ENCODE results near the gene SYT6. TPM values are rescaled to one million over a fixed set of nuclear protein-coding genes. Genes with fewer than 3 reads are reported as not detected.

The SYT6 gene
- polyA plus RNA-seq, 3 donors: 0.01 TPM; not detected in 2

DNA sequence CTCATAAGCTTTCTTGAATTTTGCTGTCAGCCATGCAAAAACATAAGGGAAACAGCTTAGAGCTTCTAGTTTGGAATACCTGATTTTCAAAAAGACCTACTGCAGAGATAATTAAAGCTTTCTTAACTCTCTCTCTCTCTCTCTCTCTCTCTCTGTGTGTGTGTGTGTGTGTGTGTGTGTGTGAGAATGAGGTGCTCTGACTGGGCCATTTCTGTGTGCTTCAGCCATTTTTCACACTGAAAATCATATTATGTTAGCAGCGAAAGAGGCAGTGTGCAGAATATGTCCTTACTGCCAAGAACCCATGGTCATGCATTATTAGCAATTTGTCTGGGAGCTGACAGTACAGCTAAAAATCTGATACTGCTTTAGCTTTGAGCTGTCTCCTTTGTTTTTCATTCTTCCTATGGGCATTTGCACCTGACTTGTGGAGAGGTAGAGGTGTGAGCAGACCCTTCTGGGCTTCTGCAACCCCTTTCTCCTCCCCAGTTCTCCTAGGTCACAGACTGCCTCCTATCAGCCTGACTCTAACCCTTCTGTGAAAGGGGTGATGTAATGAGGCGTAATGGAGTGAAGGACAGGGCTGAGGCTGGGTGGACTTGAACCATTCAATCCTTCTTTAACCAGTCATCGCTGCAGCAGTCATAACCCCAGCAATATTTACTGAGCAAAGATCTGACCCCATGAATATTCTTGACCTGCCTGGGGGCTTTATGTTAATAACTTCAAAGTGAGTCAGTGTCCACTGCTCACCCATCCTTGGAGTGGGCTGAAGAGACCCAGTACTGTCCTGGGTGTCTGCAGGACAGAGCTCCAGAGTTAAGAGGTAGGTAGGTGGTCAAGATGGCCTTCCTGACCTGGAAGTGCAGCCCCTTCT, 61.2 kb downstream of the SYT6 start:
- Histone ChIP-seq H4K20me1 (ENCODE audit: insufficient read depth, low read length) (no peaks in the 10 kb centered on the region), H2AFZ (ENCODE audit: insufficient read depth, low read depth, low read length, poor library complexity, severe bottlenecking) (no peak overlapping the region), H3K27me3 (ENCODE audit: control insufficient read depth in 2 of 2, insufficient read depth in 2 of 2, low read length in 2 of 2) (no peaks in the 10 kb centered on the region), H3K79me2 (ENCODE audit: insufficient read depth, low read length) (no peaks in the 10 kb centered on the region), H3K9me3 (replicated peaks in 1 of 2; ENCODE audit: control insufficient read depth in 1 of 2, insufficient read depth in 1 of 2, low read length in 2 of 2) (no peaks in the 10 kb centered on the region), H3K36me3 (replicated peaks in 1 of 2; ENCODE audit: control insufficient read depth in 1 of 2, insufficient read depth in 2 of 2, low read length in 2 of 2) (no peaks in the 10 kb centered on the region), H3K4me2 (replicated peaks; ENCODE audit: extremely low read depth, low read length, poor library complexity, severe bottlenecking) (no peak overlapping the region), H3K9ac (ENCODE audit: insufficient read depth, low read length, poor library complexity, severe bottlenecking) (no peak overlapping the region), H3K27ac (ENCODE audit: low read depth in 1 of 2, low read length in 2 of 2) (no peak overlapping the region), H3K4me1 (ENCODE audit: control insufficient read depth in 1 of 2, insufficient read depth in 2 of 2, low read length in 2 of 2) (peaks cover 36 to 38% of the 10 kb centered on the region in 2 donors), H3K4me3 (replicated peaks in 1 of 3; ENCODE audit: low read depth in 2 of 3, low read length in 3 of 3) (no peak overlapping the region)
- Mint-ChIP-seq H3K4me1 (peaks cover 39% of the 10 kb centered on the region), H3K9me3 (peaks cover 0 to 3% (median 0%) of the 10 kb centered on the region in 7 donors), H3K27ac (no peak overlapping the region), H3K27me3 (ENCODE audit: low read depth in 3 of 3) (peaks cover 4 to 7% (median 5%) of the 10 kb centered on the region in 3 donors), H3K36me3 (no peaks in the 10 kb centered on the region), H3K4me3 (no peak overlapping the region)
- intact Hi-C loops (cut with micrococcal nuclease): no loop called here
- no peak for DNase-seq
- TF ChIP-seq, protein P1, sequence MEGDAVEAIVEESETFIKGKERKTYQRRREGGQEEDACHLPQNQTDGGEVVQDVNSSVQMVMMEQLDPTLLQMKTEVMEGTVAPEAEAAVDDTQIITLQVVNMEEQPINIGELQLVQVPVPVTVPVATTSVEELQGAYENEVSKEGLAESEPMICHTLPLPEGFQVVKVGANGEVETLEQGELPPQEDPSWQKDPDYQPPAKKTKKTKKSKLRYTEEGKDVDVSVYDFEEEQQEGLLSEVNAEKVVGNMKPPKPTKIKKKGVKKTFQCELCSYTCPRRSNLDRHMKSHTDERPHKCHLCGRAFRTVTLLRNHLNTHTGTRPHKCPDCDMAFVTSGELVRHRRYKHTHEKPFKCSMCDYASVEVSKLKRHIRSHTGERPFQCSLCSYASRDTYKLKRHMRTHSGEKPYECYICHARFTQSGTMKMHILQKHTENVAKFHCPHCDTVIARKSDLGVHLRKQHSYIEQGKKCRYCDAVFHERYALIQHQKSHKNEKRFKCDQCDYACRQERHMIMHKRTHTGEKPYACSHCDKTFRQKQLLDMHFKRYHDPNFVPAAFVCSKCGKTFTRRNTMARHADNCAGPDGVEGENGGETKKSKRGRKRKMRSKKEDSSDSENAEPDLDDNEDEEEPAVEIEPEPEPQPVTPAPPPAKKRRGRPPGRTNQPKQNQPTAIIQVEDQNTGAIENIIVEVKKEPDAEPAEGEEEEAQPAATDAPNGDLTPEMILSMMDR (IDR thresholded peaks at IDR 0.05): no peak
- WGBS (ENCODE audit: insufficient coverage): 100% methylated on average over 1 of the region's 3 CpGs

DNA sequence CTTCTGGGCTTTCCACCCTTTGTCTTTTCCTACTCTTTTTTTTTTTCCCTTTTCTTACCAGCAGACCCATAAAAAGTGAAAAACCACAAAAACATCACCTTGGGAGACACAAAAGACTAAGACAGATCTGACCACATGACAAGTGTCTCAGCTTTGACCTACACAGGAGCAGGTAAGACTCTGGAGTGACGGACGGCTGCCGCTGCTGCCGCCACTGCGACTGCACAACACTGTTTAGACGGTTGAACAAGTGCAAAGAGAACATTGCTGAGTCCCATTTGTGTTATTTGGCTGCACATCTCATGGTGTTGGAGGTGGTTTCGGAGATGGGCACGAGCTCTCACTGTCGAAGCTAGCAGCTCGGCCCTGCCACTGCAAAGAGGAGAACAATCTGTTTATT, 62.0 kb downstream of the SYT6 start:
- Mint-ChIP-seq H3K27me3 (ENCODE audit: low read depth in 3 of 3) (peaks cover 2 to 6% (median 5%) of the 10 kb centered on the region in 3 donors), H3K27ac (no peak overlapping the region), H3K4me3 (no peak overlapping the region), H3K36me3 (no peaks in the 10 kb centered on the region), H3K4me1 (peaks cover 39% of the 10 kb centered on the region), H3K9me3 (peaks cover 0 to 3% (median 0%) of the 10 kb centered on the region in 7 donors)
- Histone ChIP-seq H4K20me1 (ENCODE audit: insufficient read depth, low read length) (no peaks in the 10 kb centered on the region), H3K36me3 (replicated peaks in 1 of 2; ENCODE audit: control insufficient read depth in 1 of 2, insufficient read depth in 2 of 2, low read length in 2 of 2) (no peaks in the 10 kb centered on the region), H3K9me3 (replicated peaks in 1 of 2; ENCODE audit: control insufficient read depth in 1 of 2, insufficient read depth in 1 of 2, low read length in 2 of 2) (no peaks in the 10 kb centered on the region), H3K9ac (ENCODE audit: insufficient read depth, low read length, poor library complexity, severe bottlenecking) (no peak overlapping the region), H3K79me2 (ENCODE audit: insufficient read depth, low read length) (no peaks in the 10 kb centered on the region), H3K27ac (ENCODE audit: low read depth in 1 of 2, low read length in 2 of 2) (no peak overlapping the region), H3K27me3 (ENCODE audit: control insufficient read depth in 2 of 2, insufficient read depth in 2 of 2, low read length in 2 of 2) (no peaks in the 10 kb centered on the region), H3K4me2 (replicated peaks; ENCODE audit: extremely low read depth, low read length, poor library complexity, severe bottlenecking) (no peak overlapping the region), H3K4me3 (replicated peaks in 1 of 3; ENCODE audit: low read depth in 2 of 3, low read length in 3 of 3) (no peak overlapping the region), H3K4me1 (ENCODE audit: control insufficient read depth in 1 of 2, insufficient read depth in 2 of 2, low read length in 2 of 2) (peaks cover 36 to 38% of the 10 kb centered on the region in 2 donors), H2AFZ (ENCODE audit: insufficient read depth, low read depth, low read length, poor library complexity, severe bottlenecking) (no peak overlapping the region)
- intact Hi-C loops (cut with micrococcal nuclease): no loop called here
- 96% methylated on average over 6 of the region's 10 CpGs for WGBS (ENCODE audit: insufficient coverage)
- TF ChIP-seq, protein P1 (IDR thresholded peaks at IDR 0.05): no peak
- no peak for DNase-seq

Measured in CD14-positive monocyte (primary cell).